A673 (cell line): ENCODE results near the gene SMS.

Source experiments
- EZH2 ChIP-seq: fragments of 200-600 bp; sonication (generic); IDR thresholded peaks from 2 replicates; pipeline ENCODE4 v1.6.1; 2017; ENCODE audit warnings: borderline replicate concordance, low read depth, mild to moderate bottlenecking, mixed read lengths, antibody characterized with exemption, low read length; ENCODE audit not compliant: poor library complexity, severe bottlenecking
- TF ChIP-seq, protein P1 (sequence below): fragments of 300-800, 200-600 bp; sonication (generic); conservative IDR thresholded peaks from 2 replicates; pipeline ENCODE4 v1.5.1; 2017; ENCODE audit warnings: low read depth, mild to moderate bottlenecking, antibody characterized with exemption, low read length, moderate library complexity, mixed read lengths

DNA sequence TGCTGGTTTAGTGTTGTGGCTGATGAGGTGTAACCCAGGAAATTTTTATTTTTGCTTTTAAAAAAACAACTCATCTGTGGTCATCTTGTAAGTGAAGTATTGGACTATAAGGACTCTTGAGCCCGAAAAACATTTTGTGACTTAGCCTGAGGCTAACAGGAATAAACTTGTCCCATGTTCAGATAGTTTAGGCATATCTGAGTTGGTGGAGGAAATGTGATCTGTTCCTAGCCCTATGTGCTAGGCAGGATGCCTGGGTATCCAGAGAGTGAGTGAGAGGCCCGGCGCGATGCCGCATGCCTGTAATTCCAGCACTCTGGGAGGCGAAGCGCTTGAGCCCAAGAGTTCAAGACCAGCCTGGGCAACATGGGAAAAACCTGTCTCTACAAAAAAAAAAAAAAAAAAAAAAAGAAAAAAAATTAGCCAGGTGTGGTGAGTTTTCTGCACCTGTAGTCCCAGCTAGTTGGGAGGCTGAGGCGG lies 3.7 kb downstream of the SMS start:
- TF ChIP-seq, protein P1, sequence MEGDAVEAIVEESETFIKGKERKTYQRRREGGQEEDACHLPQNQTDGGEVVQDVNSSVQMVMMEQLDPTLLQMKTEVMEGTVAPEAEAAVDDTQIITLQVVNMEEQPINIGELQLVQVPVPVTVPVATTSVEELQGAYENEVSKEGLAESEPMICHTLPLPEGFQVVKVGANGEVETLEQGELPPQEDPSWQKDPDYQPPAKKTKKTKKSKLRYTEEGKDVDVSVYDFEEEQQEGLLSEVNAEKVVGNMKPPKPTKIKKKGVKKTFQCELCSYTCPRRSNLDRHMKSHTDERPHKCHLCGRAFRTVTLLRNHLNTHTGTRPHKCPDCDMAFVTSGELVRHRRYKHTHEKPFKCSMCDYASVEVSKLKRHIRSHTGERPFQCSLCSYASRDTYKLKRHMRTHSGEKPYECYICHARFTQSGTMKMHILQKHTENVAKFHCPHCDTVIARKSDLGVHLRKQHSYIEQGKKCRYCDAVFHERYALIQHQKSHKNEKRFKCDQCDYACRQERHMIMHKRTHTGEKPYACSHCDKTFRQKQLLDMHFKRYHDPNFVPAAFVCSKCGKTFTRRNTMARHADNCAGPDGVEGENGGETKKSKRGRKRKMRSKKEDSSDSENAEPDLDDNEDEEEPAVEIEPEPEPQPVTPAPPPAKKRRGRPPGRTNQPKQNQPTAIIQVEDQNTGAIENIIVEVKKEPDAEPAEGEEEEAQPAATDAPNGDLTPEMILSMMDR: no peak
- no peak for TF ChIP-seq EZH2
